HFFc6 (cell line): ENCODE measurements around the gene SCN10A. TPM values are rescaled to one million over a fixed set of nuclear protein-coding genes. Genes with fewer than 3 reads are reported as not detected.
A peak's percentile ranks its signal among the peaks of the same experiment; 100 is the strongest.

Source experiments
- DNase-seq: peaks from one replicate; pipeline ENCODE4 v3.0.0-alpha.2; 2018
- H3K27ac Mint-ChIP-seq: 2 replicates; pipeline ENCODE4 v1.8.0; 2020; ENCODE audit warnings: mild to moderate bottlenecking, mixed read lengths
- H3K27me3 Mint-ChIP-seq: 2 replicates; pipeline ENCODE4 v1.8.0; 2021; ENCODE audit warnings: mild to moderate bottlenecking, moderate library complexity, mixed read lengths; ENCODE audit not compliant: insufficient read depth
- H3K36me3 Mint-ChIP-seq: 2 replicates; pipeline ENCODE4 v1.8.0; 2021; ENCODE audit warnings: low read depth, mixed read lengths
- H3K4me1 Mint-ChIP-seq: 2 replicates; pipeline ENCODE4 v1.8.0; 2020; ENCODE audit warnings: low read depth, mixed read lengths
- H3K4me3 Mint-ChIP-seq: 2 replicates; pipeline ENCODE4 v1.8.0; 2020; ENCODE audit warnings: mild to moderate bottlenecking, moderate library complexity, mixed read lengths
- H3K9me3 Mint-ChIP-seq: 2 replicates; pipeline ENCODE4 v1.8.0; 2020; ENCODE audit warnings: mild to moderate bottlenecking, mixed read lengths
- CTCF ChIP-seq: fragments of 200-600 bp; sonication (generic); IDR thresholded peaks from 2 replicates; pipeline ENCODE4 v1.5.0; 2021; ENCODE audit warnings: antibody characterized with exemption, mild to moderate bottlenecking
- total RNA-seq, 6 experiments: library from RNA; stranded (reverse); fragmentation: NEBNext Ultra II Directional; extraction: Animal tissue kit (Norgen Biotek cat#: 25700); gene quantifications; 2 replicates in 1 of 6; 3 replicates in 5 of 6; pipeline ENCODE4 v1.2.3, GENCODE V29; 2021

SCN10A gene
- total RNA-seq, 6 experiments from 2014 or later, result not detected

- H3K27me3 Mint-ChIP-seq, result peaks cover 15% of the 10 kb centered on the region
These were observed 120.0 kb downstream of the SCN10A start for GRCh38 chr3:38696034-38696433.

GRCh38 chr3:38690185-38690584, 125.8 kb downstream of the SCN10A start:
- DNase-seq, result peak; percentile 13
- Mint-ChIP-seq H3K27ac (no peak overlapping the region), H3K9me3 (no peaks in the 10 kb centered on the region), H3K4me3 (no peak overlapping the region), H3K36me3 (no peaks in the 10 kb centered on the region), H3K27me3 (no peaks in the 10 kb centered on the region), H3K4me1 (no peaks in the 10 kb centered on the region)
- no peak for TF ChIP-seq CTCF

More at GRCh38 chr3:38696034-38696433, 120.0 kb downstream of the SCN10A start:
- no peak for DNase-seq
- H3K36me3 Mint-ChIP-seq, result no peaks in the 10 kb centered on the region
- no peak overlapping the region for H3K4me3 Mint-ChIP-seq
- H3K4me1 Mint-ChIP-seq, result no peaks in the 10 kb centered on the region
- H3K27ac Mint-ChIP-seq, result no peak overlapping the region
- TF ChIP-seq CTCF, result no peak
- H3K9me3 Mint-ChIP-seq, result no peaks in the 10 kb centered on the region

GRCh38 chr3:38689774-38690173, 126.2 kb downstream of the SCN10A start:
- no peaks in the 10 kb centered on the region for H3K9me3 Mint-ChIP-seq
- H3K27me3 Mint-ChIP-seq, result no peaks in the 10 kb centered on the region
- TF ChIP-seq CTCF, result peak; percentile 28; the same call in 1 of the 2 replicates
- no peak overlapping the region for H3K27ac Mint-ChIP-seq
- H3K4me1 Mint-ChIP-seq, result no peaks in the 10 kb centered on the region
- no peak overlapping the region for H3K4me3 Mint-ChIP-seq
- DNase-seq, result no peak
- H3K36me3 Mint-ChIP-seq, result no peaks in the 10 kb centered on the region

GRCh38 chr3:38689346-38689745, 126.7 kb downstream of the SCN10A start:
- no peaks in the 10 kb centered on the region for H3K36me3 Mint-ChIP-seq
- no peak overlapping the region for H3K27ac Mint-ChIP-seq

GRCh38 chr3:38687321-38687720, 128.7 kb downstream of the SCN10A start:
- Mint-ChIP-seq H3K4me1 (no peaks in the 10 kb centered on the region), H3K36me3 (no peaks in the 10 kb centered on the region), H3K9me3 (no peaks in the 10 kb centered on the region), H3K27me3 (peaks cover 3% of the 10 kb centered on the region; the same call in 1 of the 2 replicates), H3K27ac (no peak overlapping the region), H3K4me3 (no peak overlapping the region)
- no peak for DNase-seq
- no peak for TF ChIP-seq CTCF

More at GRCh38 chr3:38689346-38689745, 126.7 kb downstream of the SCN10A start:
- no peak for DNase-seq
- Mint-ChIP-seq H3K4me1 (no peaks in the 10 kb centered on the region), H3K27me3 (no peaks in the 10 kb centered on the region; the same call in 1 of the 2 replicates), H3K9me3 (no peaks in the 10 kb centered on the region), H3K4me3 (no peak overlapping the region)
- no peak for TF ChIP-seq CTCF

- Mint-ChIP-seq H3K27me3 (peaks cover 11% of the 10 kb centered on the region), H3K4me3 (no peak overlapping the region), H3K4me1 (no peaks in the 10 kb centered on the region), H3K36me3 (no peaks in the 10 kb centered on the region), H3K27ac (no peak overlapping the region), H3K9me3 (no peaks in the 10 kb centered on the region)
- DNase-seq, result no peak
- TF ChIP-seq CTCF, result no peak
These were observed 131.5 kb downstream of the SCN10A start for GRCh38 chr3:38684546-38684945.
